AG04450 (cell line): ENCODE results near the gene NDUFA9. TPM values are rescaled to one million over a fixed set of nuclear protein-coding genes. Genes with fewer than 3 reads are reported as not detected.

Source experiments
- CTCF ChIA-PET: fragments of 300-600, 350-600 bp; formaldehyde crosslinking; extraction: SDS; loops from one replicate; lab custom pipeline; 2022; ENCODE audit warnings: antibody characterized with exemption, inconsistent platforms; lab: Charles Lee
- POLR2A ChIA-PET: fragments of 350-600 bp; formaldehyde crosslinking; extraction: SDS; loops from one replicate; lab custom pipeline; 2021; ENCODE audit warnings: antibody characterized with exemption, inconsistent platforms; lab: Yijun Ruan, JAX
- DNase-seq: peaks from one replicate; pipeline ENCODE4 v3.0.0-alpha.2; 2011; ENCODE audit warnings: low read depth, low spot score
- H3K27ac ChIP-seq: one replicate; pipeline ENCODE4 v1.5.1; 2012; ENCODE audit warnings: low read depth, low read length, control low read depth
- H3K27me3 ChIP-seq: one replicate; pipeline ENCODE4 v1.6.0; 2012; ENCODE audit warnings: low read length; ENCODE audit not compliant: control insufficient read depth, insufficient read depth
- H3K4me3 ChIP-seq: 2 replicates; pipeline ENCODE4 v1.5.1; 2011; ENCODE audit warnings: mild to moderate bottlenecking, low read depth, low read length, control low read depth
- H3K9me3 ChIP-seq: 2 replicates; pipeline ENCODE4 v1.5.1; 2012; ENCODE audit warnings: low read length; ENCODE audit not compliant: control insufficient read depth, insufficient read depth
- CTCF ChIP-seq: IDR thresholded peaks from 2 replicates; pipeline ENCODE4 v1.5.1; 2011; ENCODE audit warnings: low read depth, low read length, control low read depth, inconsistent platforms
- polyA plus RNA-seq: library from polyadenylated mRNA; depleted of rRNA; stranded (reverse); fragments of >200 nt; gene quantifications from 2 replicates; pipeline ENCODE4 v1.2.3, GENCODE V29; 2011

The NDUFA9 gene
- polyA plus RNA-seq, 1 experiment = 83.1 TPM

DNA sequence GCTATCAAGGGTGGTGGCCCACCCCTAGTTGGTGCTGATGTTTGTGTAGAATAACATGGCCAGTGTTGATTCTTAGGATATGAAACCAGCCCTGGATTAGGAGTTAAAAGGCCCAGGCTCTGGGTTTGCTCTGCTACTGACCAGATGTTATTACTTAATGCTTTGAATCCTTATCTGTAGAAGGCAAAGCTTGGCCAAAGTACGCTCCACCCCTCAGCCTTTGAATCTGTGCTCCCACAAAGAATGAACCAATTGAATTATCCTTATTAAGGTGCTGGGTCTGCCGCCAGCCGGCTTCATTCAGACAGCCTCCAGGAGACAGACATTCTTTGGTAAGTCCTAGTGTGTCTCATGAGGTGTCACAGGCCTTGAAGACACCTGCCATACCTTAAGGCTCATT is 41.9 kb upstream of the NDUFA9 start:
- no peak overlapping the region for H3K4me3 ChIP-seq
- DNase-seq = no peak
- ChIA-PET POLR2A (no interaction called here), CTCF (no interaction called here)
- peaks cover 4% of the 10 kb centered on the region for H3K27me3 ChIP-seq
- TF ChIP-seq CTCF = no peak
- no peak overlapping the region for H3K27ac ChIP-seq
- no peaks in the 10 kb centered on the region; the same call in 1 of the 2 replicates for H3K9me3 ChIP-seq

DNA sequence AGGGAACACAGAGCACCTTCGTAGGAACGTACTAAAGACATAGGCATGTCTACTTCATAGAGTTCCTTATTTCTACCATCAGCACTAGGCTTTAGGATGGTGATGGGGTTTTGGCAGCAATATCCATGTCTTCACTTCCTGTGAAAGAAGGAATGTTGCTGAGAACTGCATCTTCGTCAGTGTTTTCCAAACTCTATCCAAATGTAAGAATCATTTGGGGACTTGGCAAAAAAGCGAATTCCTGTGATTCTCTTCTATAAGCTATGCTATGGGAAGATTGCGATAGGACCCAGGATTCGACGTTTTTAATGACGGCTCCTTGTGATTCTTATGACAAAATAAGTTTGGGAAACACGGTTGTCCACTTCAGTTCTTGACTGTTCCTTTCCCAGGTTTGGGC is 39.8 kb upstream of the NDUFA9 start:
- no peaks in the 10 kb centered on the region for H3K9me3 ChIP-seq
- no peak for TF ChIP-seq CTCF
- ChIA-PET CTCF (interaction anchor here (1.0 kb wide), 1 partner anchor 47 kb away, joined by 3 read pairs; no protein-coding TSS in a partner anchor), POLR2A (no interaction called here)
- no peak overlapping the region for H3K27ac ChIP-seq
- DNase-seq = no peak
- H3K27me3 ChIP-seq = no peaks in the 10 kb centered on the region
- H3K4me3 ChIP-seq = no peak overlapping the region

- CTCF ChIA-PET = no interaction called here
- TF ChIP-seq CTCF = no peak
- Histone ChIP-seq H3K27me3 (no peaks in the 10 kb centered on the region), H3K4me3 (no peak overlapping the region), H3K9me3 (no peaks in the 10 kb centered on the region), H3K27ac (no peak overlapping the region)
- no peak for DNase-seq
- POLR2A ChIA-PET = no interaction called here
Observed at GRCh38 chr12:4610481-4610880, 38.4 kb upstream of the NDUFA9 start.

DNA sequence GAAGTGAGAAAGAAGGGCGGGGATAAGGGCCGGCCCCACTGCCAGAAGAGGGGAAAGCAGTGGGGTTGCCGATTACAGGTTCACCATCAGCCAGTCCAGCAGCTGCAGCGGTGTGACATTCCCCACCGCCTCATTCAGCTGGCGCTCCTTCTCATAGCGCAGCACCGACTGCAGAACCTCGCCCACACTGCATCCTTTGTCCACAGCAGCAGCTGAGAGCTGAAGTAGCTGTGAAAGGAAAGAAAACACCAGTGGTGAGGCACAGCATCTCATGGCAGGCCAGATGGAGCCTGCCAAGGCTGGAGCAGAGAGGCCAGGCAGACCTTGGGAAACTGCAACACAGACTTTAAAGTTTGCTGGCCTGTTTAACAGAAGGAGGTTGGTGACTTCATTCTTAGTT is 33.2 kb upstream of the NDUFA9 start:
- H3K4me3 ChIP-seq = no peak overlapping the region
- ChIA-PET POLR2A (no interaction called here), CTCF (interaction anchor here (1.6 kb wide), 1 partner anchor 12 kb away, joined by 7 read pairs; no protein-coding TSS in a partner anchor)
- DNase-seq = no peak
- H3K27ac ChIP-seq = no peak overlapping the region
- no peaks in the 10 kb centered on the region for H3K9me3 ChIP-seq
- H3K27me3 ChIP-seq = no peaks in the 10 kb centered on the region
- TF ChIP-seq CTCF = no peak

DNA sequence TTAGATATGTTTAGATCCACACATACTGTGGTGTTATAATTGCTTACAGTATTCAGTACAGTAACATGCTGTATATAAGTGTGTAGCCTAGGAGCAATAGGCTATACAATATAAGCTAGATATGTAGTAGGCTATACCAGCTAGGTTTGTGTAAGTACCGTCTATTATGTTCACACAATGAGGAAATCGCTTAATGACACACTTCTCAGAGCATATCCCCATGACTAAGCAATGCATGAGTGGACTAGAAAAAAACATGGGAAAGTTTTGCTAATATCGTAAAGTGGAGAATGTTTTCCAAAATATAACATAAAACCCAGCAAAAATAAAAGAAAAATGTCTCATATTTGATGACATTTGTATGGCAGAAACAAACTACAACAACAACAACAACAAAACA is 27.4 kb upstream of the NDUFA9 start:
- no peak overlapping the region for H3K4me3 ChIP-seq
- CTCF ChIA-PET = interaction anchor here (3.1 kb wide), 1 partner anchor 16 kb away, joined by 15 read pairs; no protein-coding TSS in a partner anchor
- no peak for TF ChIP-seq CTCF
- no peak overlapping the region for H3K27ac ChIP-seq
- H3K9me3 ChIP-seq = no peaks in the 10 kb centered on the region
- no peaks in the 10 kb centered on the region for H3K27me3 ChIP-seq
- POLR2A ChIA-PET = no interaction called here
- DNase-seq = no peak
